HG02678 (cell line): ENCODE results near the gene CYP4A22.
"Not testable (repeated sequence)": the region's sequence is repeated elsewhere in the genome, so short reads cannot be mapped to it uniquely, and the experiment has no call there.

Experiments
- ATAC-seq: cut with Tn5 transposase; IDR thresholded peaks from one replicate; pipeline ENCODE4 v1.9.1; 2021; ENCODE audit warnings: mild to moderate bottlenecking, moderate library complexity; ENCODE audit not compliant: unreplicated experiment

Gene CYP4A22

DNA sequence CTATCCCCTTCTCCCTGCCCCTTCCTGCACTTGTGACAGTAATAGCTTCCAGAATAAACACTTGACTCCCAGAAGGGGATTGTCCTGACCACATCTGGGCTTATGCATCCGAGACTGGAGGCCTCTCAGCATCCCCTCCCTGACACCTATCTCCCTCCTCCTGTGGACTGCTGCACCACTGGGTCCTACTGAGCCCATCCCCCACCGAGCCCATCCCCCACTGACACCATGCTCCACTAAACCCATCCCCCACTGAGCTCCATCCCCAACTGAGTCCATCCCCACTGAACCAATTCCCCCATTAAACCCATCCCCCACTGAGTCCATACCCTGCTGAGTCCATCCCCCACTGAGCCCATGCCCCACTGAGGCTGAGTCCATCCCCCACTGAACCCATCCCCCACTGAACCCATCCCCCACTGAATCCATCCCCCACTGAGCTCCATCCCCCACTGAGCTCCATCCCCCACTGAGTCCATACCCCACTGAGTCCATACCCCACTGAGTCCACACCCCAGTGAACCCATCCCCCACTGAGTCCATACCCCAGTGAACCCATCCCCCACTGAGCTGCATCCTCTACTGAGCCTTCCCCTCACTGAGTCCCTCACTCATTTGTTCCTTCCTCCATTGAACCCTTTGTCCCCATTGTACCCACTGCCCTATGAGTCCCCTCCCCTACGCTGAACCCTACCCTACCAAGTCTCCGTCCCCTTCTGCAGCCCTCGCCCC is 47.0 kb downstream of the CYP4A22 start:
- ATAC-seq: no peak

DNA sequence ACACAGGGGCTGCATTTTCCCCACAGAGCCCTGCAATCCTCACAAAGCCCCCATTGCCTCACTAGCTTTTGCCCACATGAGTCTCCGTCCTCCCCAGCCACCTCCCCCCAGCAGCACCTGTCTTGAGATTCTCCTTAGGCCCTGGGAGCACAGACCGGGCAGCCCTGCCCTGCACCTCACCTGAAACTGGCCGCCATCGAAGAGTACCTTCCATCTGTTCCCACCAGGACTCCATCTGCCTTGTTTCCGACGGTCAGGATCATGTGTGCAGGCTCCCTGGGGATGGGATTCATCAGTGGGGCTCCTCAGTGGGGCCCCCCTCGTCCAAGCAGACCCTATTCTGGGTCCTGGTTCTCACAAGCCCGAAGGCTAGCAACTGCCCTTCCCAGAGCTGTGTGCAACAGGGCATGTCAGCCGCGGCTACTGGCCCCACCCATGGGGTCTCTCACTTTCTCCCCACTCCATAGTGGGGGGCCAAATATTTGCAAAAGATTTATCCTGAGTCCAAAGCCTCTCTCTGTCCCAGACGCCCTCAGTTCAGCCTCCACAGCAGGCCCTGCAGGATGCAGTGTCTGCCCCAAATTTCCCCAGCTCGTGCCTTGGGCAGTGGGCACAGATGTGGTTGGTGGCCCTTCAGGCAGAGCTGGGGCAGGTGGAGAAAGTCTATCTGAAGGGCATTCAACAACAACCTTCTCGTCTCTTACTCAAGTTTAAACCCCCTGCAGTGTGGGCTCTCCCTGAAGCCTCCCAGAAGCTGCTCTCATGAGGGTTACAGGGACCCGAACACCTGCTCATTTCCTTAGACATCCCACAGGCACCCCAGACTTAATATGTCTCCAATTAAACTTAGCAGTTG is 47.8 kb downstream of the CYP4A22 start:
- ATAC-seq: no peak

- ATAC-seq: no peak
These were observed 49.3 kb downstream of the CYP4A22 start for GRCh38 chr1:47186267-47187185.

DNA sequence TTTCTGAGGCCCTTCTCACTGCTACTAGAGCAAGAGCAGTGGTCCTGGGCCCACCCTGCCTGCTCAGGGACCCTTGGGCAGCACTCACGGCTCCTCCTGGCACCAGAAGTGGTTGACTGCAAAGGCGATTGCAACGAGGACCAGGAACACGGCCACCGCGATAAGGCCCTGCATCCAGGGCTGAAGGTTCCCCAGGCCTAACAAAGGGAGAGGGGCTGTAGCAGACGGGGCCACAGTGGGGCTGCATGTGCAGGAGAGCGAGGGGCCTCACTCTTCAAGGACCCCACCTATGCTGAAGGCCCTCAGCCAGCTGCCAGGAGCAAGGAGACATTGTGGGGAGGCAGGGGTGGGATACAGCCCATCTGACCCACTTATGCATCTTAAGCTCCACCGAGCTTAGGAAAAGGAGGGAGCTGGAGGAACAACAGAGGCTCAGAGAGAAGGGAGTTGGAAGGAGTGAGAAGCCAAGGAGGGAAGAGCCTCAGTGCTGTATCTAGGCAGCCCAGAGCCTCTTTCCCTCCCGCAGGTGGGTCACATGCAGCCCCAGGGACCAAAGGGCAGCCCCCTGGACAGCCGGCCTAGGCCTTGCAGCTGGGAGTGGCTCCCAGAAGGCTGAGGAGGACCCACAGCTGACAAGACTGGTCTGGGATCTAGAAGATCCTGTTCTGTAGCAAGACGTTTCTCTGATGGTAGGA is 50.1 kb downstream of the CYP4A22 start:
- no peak for ATAC-seq

DNA sequence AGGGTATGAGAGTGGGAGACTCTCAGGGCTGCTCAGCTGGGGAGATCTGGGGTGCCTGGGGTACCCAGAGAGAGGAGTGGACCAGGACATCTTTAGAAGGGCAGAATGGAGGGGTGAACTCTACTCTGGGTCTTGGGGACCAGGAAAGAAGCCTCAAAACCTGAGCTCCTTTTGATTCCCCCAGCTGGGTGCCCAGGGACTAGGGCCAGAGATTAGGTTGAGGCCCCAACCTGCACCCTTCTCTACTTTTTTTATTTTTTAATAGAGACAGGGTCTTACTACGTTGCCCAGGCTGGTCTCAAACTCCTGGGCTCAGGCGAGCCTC is 50.6 kb downstream of the CYP4A22 start:
- no peak for ATAC-seq

GRCh38 chr1:47188791-47189785 is 51.8 kb downstream of the CYP4A22 start:
- no peak for ATAC-seq

DNA sequence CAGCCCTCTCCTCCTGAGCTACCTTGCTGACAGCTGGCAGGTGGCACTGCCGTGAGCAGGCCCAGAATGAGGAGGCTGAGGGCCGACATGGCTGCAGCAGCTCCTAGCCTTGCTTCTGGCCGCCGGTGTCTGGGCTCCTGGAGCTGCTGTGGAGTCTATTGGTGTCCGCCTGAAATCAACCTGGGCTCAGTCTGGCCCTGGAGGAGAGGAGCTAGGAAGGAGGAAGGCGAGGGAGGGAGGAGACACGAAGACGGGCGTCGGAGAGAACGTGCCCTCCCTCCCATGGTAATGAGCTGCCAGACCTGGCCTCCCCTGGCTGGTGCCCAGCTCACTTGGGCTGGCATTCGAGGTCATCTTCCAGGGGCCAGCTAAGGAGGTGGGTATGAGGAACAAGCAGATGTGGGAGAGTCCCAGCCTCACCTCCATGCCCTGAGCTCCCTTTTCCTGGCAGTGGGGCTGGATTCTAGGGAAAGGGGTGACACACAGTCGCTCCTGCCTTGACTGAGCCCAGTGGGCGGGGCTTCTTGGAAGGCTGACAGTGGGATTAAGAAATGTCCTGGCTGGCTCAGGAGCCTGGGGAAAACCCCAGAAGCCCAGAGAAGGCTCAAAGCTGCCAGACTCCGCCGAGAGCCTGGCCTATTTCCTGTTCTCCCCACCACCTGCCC is 52.7 kb downstream of the CYP4A22 start, which contains the start of gene PDZK1IP1:
Gene PDZK1IP1, minus strand, starts transcription at position 193 of the 665 bp plus-strand sequence. Its CDS starts 104 bp downstream, at position 89.
- no peak for ATAC-seq

DNA sequence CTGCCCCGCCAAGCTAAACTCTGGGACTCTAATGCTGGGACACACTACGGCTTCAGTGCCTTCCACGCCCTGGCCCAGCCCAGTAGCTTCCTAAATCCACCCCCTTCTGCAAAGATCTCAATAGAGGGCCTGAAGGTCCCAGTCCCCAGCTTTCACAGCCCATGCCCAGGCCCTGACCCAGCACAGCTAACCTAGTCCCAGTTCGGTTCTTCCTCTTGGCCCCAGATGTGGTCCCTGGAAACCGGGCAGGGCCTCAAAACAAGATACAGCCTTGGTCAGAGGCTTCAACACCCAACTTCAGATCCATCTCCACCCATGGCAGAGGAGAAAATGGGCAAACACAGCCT is 53.2 kb downstream of the CYP4A22 start:
- no peak for ATAC-seq

DNA sequence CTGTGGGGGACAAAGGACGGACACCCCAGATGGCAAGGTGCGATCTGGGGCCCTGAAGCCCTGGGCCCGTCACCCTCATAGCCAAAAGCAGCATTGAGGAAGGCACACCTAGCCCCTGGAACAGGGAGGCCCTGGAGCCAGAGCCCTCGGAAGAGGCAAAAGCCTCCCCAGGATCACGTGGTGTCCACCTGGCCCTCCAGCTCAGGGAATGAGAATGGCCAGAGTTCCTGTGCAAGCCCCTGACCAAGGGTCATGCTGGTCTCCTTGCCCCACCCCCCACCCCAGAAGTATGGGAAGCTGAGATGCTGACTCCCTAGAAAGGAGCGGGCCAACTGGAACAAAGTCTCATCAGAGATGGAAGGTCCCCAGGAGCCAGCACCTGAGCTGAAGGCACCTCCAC is 53.6 kb downstream of the CYP4A22 start:
- ATAC-seq: no peak

DNA sequence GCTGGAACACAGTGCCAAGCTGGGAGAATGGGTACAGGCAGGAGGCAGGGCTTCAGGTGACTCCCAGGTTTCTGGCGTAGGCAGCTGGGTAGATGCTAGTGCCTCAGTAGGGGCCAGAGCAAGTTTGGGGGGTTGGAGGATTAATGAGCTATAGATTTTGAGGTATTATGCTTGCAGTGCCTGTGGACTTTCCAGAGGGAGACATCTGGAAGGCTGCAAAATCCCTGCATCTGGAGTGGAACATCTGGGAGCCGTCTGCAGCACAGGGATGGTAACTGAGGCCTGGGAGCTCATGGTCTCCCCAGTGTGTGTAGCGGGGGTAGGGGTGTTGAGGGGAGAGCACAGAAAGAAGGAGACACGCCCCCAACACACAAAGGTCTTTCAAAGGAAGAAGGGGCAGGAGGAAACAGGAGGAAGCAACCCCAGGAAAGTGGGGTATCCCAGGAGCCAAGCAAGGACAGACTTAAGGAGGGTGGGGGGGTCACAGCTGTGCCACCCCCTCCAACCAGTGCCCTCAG is 54.8 kb downstream of the CYP4A22 start:
- ATAC-seq: no peak

DNA sequence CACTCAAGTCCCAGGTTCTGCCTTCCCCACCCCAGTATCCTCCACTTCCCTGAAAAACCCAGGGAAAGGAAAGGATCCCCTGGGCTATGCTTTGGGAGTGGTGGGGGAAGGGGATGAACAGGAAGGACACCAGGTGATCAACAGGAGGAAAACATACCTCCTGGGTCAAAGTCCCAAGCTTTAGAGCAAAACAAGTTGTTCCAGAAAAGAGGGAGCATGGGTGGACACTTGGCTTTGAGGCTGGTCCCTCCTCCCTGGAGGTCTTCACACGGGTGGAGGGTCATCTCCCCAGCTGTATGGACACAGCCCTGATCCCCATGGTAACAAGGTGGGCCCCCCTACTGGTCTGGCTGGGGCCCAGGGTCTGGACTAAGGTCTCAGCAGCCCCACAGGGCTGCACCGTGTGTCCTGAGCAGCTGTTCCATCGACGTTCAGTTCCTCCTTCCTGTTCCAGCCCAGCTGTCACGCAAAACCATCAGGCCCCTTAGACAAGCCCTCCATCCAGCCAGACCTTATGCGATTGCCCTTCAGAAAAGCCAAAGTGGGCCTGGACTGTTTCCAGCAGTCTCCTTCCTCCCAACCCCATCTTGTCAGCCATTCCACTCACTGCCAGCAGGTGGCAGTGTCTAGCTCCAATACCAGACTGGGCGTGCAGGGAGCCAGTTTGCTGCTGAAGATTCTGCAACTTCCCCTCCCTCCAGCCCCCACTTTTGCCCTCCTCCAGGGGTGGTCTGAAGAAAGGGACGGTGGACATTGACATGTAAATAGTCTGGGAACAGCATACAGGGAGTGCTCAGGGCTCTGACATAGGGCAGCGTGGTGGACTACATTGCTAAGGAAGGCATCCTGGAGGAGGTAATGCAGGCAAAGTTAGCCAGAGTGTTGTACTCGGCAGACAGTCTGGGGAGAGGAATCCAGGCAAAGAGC is 55.5 kb downstream of the CYP4A22 start:
- ATAC-seq: no peak

- not testable (repeated sequence) for ATAC-seq
These were observed 56.3 kb downstream of the CYP4A22 start for GRCh38 chr1:47193496-47193895.

DNA sequence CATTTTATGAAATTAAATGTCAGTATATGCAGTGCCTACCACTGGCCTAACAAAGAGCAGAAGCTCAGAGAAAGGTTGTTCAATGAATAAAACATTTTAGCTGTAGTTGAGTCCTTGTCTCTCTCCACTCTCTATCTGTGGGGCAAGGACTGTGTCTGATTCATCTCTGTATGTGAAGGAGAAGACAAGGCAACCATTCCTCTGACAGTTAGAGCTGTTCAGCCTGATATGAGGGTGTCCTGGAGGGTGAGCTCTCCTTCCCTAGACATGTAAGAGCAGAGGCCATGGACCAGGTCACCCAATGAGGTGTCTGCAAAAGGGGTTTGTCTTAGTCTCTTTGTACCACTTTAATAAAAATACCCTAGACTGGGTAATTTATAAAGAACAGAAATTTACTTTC is 57.1 kb downstream of the CYP4A22 start:
- no peak for ATAC-seq

- ATAC-seq: not testable (repeated sequence)
These were observed 58.7 kb downstream of the CYP4A22 start for GRCh38 chr1:47195981-47196380.

DNA sequence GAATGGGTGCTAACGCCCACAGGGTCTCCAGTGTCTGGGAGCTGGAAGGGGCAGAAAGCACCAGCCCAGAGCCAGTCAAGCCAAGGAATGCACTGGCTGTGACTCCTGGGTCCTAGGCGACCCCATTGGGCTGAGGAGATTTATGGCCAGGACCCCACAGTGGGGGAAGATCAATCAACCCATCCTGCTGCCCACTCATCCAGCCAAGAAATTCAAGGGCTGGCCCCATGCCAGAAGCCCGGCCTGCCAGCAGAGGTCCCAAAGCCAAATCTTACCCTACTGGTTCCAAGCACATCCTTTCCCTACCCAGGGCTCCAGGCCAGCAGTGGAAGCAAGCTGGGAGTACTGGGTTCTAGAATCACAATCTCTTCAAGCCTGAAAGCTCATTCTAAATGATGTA is 59.4 kb downstream of the CYP4A22 start:
- ATAC-seq: no peak

GRCh38 chr1:47198214-47198613 is 61.0 kb downstream of the CYP4A22 start:
- ATAC-seq: no peak
